Central memory CD8-positive, alpha-beta T cell (primary cell): Measurements from ENCODE around the gene CDK10.
"Not testable (repeated sequence)": the region's sequence is repeated elsewhere in the genome, so short reads cannot be mapped to it uniquely, and the experiment has no call there.

Experiments used
- ATAC-seq: fragments of 150-1000 bp; cut with Tn5 transposase; replicated peaks from 2 replicates; pipeline ENCODE4 v1.10.0; 2022; ENCODE audit warnings: mild to moderate bottlenecking, moderate FRiP score, moderate number of reproducible peaks; ENCODE audit not compliant: poor library complexity, severe bottlenecking; ENCODE audit errors: extremely low read depth
- DNase-seq, 2 donors: peaks; one replicate each; pipeline ENCODE4 v3.0.0; 2021; ENCODE audit warnings: low spot score in 2 of 2
- H3K27ac Mint-ChIP-seq: one replicate; pipeline ENCODE4 v1.8.0; 2022; ENCODE audit warnings: low read depth, mild to moderate bottlenecking, moderate library complexity, mixed read lengths
- H3K27me3 Mint-ChIP-seq: one replicate; pipeline ENCODE4 v1.8.0; 2022; ENCODE audit warnings: mixed read lengths
- H3K36me3 Mint-ChIP-seq: one replicate; pipeline ENCODE4 v1.8.0; 2022; ENCODE audit warnings: mild to moderate bottlenecking, moderate library complexity, mixed read lengths; ENCODE audit not compliant: insufficient read depth
- H3K4me1 Mint-ChIP-seq: one replicate; pipeline ENCODE4 v1.8.0; 2022; ENCODE audit warnings: mixed read lengths
- H3K4me3 Mint-ChIP-seq: one replicate; pipeline ENCODE4 v1.8.0; 2022; ENCODE audit warnings: mild to moderate bottlenecking, moderate library complexity, mixed read lengths
- H3K9me3 Mint-ChIP-seq: one replicate; pipeline ENCODE4 v1.8.0; 2022; ENCODE audit warnings: mixed read lengths

The CDK10 gene

DNA sequence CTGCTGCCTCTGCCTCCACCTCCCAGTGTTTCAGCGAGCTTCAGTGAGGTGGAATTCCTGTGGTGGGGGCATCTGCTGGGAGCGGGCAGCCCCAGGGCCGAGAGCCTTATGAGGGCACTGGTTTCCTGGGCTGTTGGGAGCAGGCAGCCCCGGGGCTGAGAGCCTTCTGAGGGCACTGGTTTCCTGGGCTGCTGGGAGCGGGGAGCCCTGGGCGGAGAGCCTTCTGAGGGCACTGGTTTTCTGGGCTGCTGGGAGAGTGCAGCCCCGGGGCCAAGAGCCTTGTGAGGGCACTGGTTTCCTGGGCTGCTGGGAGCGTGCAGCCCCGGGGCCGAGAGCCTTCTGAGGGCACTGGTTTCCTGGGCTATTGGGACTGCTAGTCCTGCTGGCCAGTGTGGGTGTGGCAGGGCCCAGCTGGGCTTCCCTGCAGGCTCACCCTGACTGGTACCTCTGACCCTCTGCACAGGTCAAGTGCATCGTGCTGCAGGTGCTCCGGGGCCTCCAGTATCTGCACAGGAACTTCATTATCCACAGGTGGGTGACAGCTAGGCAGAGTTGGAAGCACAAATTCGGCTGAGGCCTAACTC lies 5.6 kb downstream of the CDK10 start:
- H3K9me3 Mint-ChIP-seq = no peaks in the 10 kb centered on the region
- H3K4me1 Mint-ChIP-seq = peaks cover 35% of the 10 kb centered on the region
- no peak for ATAC-seq
- no peaks in the 10 kb centered on the region for H3K27me3 Mint-ChIP-seq
- H3K27ac Mint-ChIP-seq = no peak overlapping the region
- H3K4me3 Mint-ChIP-seq = no peak overlapping the region
- peaks cover 39% of the 10 kb centered on the region for H3K36me3 Mint-ChIP-seq
- no peak for DNase-seq

DNA sequence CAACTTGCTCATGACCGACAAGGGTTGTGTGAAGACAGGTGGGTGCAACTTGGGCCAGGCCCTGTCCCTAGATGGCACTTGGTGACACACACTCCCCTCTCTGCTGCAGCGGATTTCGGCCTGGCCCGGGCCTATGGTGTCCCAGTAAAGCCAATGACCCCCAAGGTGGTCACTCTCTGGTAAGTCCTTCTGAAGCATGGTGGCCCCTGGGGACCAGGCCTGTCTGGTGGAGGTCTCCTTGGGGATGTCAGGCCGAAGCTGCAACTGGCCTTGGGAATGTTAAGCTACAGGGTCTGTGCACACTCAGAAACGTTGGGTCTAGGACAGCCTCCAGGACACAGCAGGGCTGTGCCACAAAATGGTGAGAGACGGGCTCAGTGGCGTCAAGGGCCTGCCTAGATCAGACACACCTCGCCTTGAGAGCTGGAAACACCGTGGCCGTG lies 6.8 kb downstream of the CDK10 start:
- Mint-ChIP-seq H3K4me3 (no peak overlapping the region), H3K27me3 (no peaks in the 10 kb centered on the region), H3K36me3 (peaks cover 36% of the 10 kb centered on the region), H3K27ac (no peak overlapping the region), H3K9me3 (no peaks in the 10 kb centered on the region), H3K4me1 (peaks cover 26% of the 10 kb centered on the region)
- ATAC-seq (no peak), DNase-seq (no peak)

DNA sequence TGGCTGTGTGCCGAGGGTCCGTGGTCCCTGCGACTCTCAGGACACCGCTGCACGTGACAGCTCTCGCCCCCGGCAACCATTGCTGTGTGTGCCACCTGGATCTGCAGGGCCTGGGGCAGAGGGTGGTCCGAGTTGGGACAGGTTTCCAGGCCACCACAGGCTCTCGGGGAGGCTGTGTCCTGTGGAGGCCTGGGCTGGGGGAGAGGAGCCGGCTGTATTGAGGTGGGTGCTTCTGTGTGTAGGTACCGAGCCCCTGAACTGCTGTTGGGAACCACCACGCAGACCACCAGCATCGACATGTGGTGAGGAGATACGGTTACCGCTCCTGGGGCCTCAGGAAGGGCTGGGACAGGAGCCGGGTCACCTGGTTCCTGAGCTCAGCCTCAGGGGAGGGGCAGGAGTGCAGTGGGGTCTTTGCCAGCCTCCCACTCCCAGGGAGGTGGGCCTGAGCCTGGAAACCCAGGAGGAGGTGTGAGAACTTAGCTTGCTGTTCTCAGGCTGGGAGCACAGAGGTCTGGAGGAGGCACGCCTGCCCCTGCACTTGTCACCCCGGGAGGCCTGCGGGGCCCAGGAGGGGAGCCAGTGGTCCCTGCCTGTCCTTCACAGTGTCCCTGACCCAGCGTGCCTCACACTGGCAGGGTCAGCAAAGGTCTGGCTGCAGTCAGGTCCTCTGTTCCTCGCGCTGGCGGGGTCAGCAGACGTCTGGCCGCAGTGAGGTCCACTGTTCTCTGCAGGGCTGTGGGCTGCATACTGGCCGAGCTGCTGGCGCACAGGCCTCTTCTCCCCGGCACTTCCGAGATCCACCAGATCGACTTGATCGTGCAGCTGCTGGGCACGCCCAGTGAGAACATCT lies 7.7 kb downstream of the CDK10 start:
- Mint-ChIP-seq H3K9me3 (no peaks in the 10 kb centered on the region), H3K4me1 (peaks cover 30% of the 10 kb centered on the region), H3K4me3 (no peak overlapping the region), H3K27ac (no peak overlapping the region), H3K36me3 (peaks cover 38% of the 10 kb centered on the region), H3K27me3 (no peaks in the 10 kb centered on the region)
- DNase-seq = no peak
- ATAC-seq = no peak

DNA sequence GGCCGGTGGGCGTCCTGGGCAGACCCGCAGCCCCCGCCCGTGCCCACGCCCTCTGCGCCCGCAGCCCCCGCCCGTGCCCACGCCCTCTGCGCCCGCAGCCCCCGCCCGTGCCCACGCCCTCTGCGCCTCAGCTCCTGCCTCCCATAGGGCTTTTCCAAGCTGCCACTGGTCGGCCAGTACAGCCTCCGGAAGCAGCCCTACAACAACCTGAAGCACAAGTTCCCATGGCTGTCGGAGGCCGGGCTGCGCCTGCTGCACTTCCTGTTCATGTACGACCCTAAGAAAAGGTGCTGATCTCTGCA lies 8.2 kb downstream of the CDK10 start:
- not testable (repeated sequence) for H3K27ac Mint-ChIP-seq, H3K4me3 Mint-ChIP-seq, ATAC-seq, DNase-seq, H3K27me3 Mint-ChIP-seq, H3K9me3 Mint-ChIP-seq
- peaks cover 38% of the 10 kb centered on the region for H3K36me3 Mint-ChIP-seq
- peaks cover 32% of the 10 kb centered on the region for H3K4me1 Mint-ChIP-seq

DNA sequence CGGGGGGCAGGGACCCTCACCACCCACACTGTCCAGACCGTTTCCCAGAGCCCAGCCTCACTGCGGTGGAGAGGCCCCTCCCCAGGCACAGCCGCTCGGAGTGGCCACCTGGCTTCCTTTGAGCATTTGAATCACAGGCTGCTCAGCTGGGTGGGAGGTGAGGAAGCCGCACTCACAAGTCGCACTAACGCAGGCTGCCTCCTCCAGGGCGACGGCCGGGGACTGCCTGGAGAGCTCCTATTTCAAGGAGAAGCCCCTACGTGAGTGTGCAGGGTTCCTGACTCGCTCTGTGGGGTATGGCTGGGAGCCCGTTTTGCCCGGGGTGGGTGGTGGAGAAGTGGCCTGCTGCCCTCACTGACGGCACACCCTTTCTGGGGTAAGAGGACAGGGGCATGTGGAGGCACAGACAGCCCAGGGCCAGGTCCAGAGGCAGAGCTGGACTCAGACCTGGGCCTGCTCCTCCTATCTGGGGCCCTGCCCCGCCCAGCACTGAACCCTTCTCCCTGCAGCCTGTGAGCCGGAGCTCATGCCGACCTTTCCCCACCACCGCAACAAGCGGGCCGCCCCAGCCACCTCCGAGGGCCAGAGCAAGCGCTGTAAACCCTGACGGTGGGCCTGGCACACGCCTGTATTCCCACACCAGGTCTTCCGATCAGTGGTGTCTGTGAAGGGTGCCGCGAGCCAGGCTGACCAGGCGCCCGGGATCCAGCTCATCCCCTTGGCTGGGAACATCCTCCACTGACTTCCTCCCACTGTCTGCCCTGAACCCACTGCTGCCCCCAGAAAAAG lies 8.8 kb downstream of the CDK10 start:
- Mint-ChIP-seq H3K27me3 (no peaks in the 10 kb centered on the region), H3K36me3 (peaks cover 37% of the 10 kb centered on the region), H3K4me1 (peaks cover 33% of the 10 kb centered on the region), H3K27ac (no peak overlapping the region), H3K9me3 (no peaks in the 10 kb centered on the region), H3K4me3 (peak overlapping the region; percentile 7)
- DNase-seq = no peak
- no peak for ATAC-seq

DNA sequence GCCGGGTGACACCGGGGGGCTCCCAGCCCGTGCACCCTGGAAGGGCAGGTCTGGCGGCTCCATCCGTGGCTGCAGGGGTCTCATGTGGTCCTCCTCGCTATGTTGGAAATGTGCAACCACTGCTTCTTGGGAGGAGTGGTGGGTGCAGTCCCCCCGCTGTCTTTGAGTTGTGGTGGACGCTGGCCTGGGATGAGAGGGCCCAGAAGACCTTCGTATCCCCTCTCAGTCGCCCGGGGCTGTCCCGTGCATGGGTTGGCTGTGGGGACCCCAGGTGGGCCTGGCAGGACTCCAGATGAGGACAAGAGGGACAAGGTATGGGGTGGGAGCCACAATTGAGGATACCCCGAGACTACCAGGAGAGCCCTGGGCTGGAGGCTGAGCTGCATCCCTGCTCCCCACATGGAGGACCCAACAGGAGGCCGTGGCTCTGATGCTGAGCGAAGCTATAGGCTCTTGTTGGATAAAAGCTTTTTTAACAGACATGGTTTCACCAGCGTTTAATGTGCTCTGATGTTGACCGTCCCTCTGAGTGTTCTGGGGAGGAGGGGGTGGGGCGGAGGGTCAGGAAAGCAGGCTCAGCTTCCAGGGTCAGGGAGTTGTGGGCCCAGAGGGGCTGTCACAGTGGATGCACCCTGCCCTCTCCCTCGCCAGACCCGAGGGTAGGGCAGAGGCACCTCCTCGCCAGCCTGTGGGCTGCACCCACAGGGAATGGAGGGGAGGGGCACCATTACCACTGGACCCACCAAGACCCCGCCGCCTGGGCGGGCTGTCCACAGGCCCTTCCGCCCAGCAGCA lies 9.6 kb downstream of the CDK10 start:
- ATAC-seq (no peak), DNase-seq (no peak)
- peak overlapping the region; percentile 16 for H3K4me3 Mint-ChIP-seq
- no peaks in the 10 kb centered on the region for H3K9me3 Mint-ChIP-seq
- peaks cover 36% of the 10 kb centered on the region for H3K36me3 Mint-ChIP-seq
- no peaks in the 10 kb centered on the region for H3K27me3 Mint-ChIP-seq
- no peak overlapping the region for H3K27ac Mint-ChIP-seq
- H3K4me1 Mint-ChIP-seq = peaks cover 31% of the 10 kb centered on the region

DNA sequence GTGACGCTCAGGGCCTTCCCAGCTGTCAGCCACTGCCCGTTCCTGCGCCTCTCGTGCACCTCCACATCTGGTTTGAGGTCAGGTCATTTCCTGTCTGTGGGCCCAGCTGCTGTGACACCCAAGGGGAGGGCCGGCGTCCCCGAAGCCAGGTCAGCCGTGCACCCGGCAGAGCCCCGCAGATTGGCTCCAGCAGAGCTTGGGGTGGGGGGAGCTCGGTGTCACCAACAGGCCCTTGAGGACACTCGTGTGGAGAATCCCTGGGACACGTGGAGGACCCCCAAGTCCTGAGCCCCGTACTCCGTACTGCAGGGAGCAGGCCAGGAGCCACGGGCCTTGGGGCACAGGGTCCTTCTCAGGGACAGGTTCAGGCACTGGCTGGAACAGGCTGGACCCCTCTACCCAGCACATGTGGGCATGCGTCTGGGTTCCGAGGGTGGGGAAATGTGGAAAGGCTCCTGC lies 10.2 kb downstream of the CDK10 start:
- H3K9me3 Mint-ChIP-seq = no peaks in the 10 kb centered on the region
- DNase-seq = peak in 1 of 2 donors; percentile 40
- H3K4me3 Mint-ChIP-seq = peak overlapping the region; percentile 16
- peaks cover 34% of the 10 kb centered on the region for H3K36me3 Mint-ChIP-seq
- no peaks in the 10 kb centered on the region for H3K27me3 Mint-ChIP-seq
- ATAC-seq = no peak
- no peak overlapping the region for H3K27ac Mint-ChIP-seq
- peaks cover 31% of the 10 kb centered on the region for H3K4me1 Mint-ChIP-seq

DNA sequence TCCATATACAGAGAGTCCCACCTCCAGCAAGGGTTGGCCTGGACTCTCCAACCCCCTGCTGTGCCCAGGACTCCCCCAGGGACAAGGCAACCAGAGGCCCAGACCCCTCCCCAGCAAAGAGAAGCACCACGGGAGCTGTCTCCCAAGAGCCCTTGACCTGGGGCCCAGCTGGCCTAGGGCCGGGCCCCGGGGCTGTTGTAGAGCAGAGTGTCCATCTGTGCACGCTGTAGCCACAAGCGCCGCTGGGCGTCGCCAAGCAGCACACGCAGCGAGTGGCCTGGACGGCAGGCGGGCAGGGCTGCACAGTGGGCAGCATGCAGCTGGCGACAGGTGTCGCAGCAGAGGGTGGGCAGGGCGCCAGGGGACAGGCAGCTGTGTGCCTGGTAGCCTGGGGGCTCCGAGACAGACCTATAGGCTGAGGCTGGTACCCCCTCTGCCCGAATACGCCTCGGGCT lies 10.7 kb downstream of the CDK10 start:
- no peak for ATAC-seq
- Mint-ChIP-seq H3K27ac (no peak overlapping the region), H3K4me3 (no peak overlapping the region), H3K4me1 (peaks cover 31% of the 10 kb centered on the region), H3K36me3 (peaks cover 33% of the 10 kb centered on the region), H3K9me3 (no peaks in the 10 kb centered on the region), H3K27me3 (no peaks in the 10 kb centered on the region)
- DNase-seq = no peak

DNA sequence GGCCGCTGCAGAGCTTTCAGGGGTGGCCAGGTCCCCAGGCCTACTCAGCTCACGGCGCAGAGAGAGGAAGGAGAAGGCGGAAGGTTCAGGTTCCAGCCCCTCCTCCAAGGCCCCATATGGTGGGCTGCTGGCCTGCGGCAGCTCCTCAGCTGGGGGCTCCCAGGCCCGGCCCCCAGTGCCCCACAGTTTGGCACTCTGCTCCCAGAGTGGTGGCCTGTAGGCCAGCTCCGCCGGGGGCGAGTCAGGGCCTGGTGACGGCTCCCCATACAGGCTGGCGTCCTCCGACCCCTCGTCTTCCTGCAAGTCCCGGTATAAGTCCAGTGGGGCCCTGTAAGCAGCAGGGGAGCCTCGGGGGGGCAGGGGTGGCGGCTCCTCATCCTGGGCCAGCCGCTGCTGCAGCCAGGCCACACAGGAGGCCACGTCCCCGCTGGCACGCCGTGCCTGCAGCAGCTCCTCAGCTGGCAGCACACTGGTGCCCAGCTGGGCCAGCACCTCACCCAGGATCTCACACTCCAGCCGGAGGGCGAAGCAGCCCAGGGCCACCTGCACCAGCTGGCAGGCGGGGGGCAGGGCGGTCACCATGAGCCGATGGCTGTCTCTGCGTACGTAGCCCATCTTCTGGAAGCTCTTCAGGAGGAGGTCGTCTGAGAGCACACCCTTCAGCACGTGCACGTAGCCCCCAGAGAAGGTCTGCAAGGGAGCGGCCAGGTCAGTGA lies 11.3 kb downstream of the CDK10 start:
- DNase-seq (no peak), ATAC-seq (no peak)
- peaks cover 32% of the 10 kb centered on the region for H3K36me3 Mint-ChIP-seq
- no peaks in the 10 kb centered on the region for H3K27me3 Mint-ChIP-seq
- peak overlapping the region; percentile 29 for H3K27ac Mint-ChIP-seq
- H3K9me3 Mint-ChIP-seq = no peaks in the 10 kb centered on the region
- H3K4me1 Mint-ChIP-seq = peaks cover 31% of the 10 kb centered on the region
- H3K4me3 Mint-ChIP-seq = no peak overlapping the region

DNA sequence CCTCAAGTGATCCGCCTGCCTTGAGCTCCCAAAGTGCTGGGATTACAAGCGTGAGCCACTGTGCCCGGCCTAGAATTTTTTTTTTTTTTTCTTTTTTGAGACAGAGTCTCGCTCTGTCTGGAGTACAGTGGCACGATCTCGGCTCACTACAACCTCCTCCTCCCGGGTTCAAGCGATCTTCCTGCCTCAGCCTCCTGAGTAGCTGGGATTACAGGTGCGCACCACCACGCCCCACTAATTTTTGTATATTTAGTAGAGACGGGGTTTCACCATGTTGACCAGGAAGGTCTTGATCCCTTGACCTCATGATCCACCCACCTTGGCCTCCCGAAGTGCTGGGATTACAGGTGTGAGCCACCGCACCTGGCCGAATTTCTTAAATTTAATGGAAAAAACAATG lies 12.2 kb downstream of the CDK10 start:
- Mint-ChIP-seq H3K27ac (peak overlapping the region; percentile 32), H3K36me3 (peaks cover 26% of the 10 kb centered on the region), H3K4me1 (peaks cover 31% of the 10 kb centered on the region)
- not testable (repeated sequence) for DNase-seq, ATAC-seq, H3K4me3 Mint-ChIP-seq, H3K9me3 Mint-ChIP-seq, H3K27me3 Mint-ChIP-seq

DNA sequence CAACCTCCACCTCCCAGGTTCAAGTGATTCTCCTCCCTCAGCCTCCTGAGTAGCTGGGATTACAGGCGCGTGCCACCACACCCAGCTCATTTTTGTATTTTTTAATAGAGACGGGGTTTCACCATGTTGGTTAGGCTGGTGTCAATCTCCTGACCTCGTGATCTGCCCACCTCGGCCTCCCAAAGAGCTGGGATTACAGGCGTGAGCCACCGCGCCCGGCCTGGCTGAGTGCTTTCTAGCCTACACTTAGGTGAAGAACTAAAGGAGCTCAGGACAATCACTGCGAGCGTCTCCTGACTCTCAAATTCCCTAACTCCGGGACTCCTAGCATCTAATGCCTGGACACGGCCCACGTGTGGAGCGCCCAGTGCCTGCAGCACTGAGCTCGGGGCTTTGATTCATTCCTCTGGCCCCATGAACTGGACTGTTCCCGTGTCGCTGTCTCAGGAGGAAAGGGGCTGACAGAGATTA lies 13.2 kb downstream of the CDK10 start:
- H3K9me3 Mint-ChIP-seq, DNase-seq, ATAC-seq, H3K27me3 Mint-ChIP-seq: not testable (repeated sequence)
- peaks cover 31% of the 10 kb centered on the region for H3K4me1 Mint-ChIP-seq
- peaks cover 22% of the 10 kb centered on the region for H3K36me3 Mint-ChIP-seq
- H3K27ac Mint-ChIP-seq = peak overlapping the region; percentile 87
- H3K4me3 Mint-ChIP-seq = peak overlapping the region; percentile 78
